ENCODE data around the gene KIF26A.

Gene KIF26A

GRCh38 chr14:104192146-104192882 is 53.9 kb downstream of the KIF26A start:
- Histone ChIP-seq H3K27ac (ENCODE audit: low read depth in 2 of 2, low read length in 2 of 2) (no peak overlapping the region), H3K9ac (ENCODE audit: low read depth in 1 of 2, low read length in 2 of 2) (no peak overlapping the region), H3K27me3 (ENCODE audit: control insufficient read depth in 2 of 2, insufficient read depth in 2 of 2, low read length in 2 of 2) (no peaks in the 10 kb centered on the region)

GRCh38 chr14:104192883-104193245 is 54.5 kb downstream of the KIF26A start:
- Histone ChIP-seq H3K9ac (ENCODE audit: low read depth in 1 of 2, low read length in 2 of 2) (no peak overlapping the region), H3K4me1 (ENCODE audit: control insufficient read depth in 2 of 2, insufficient read depth in 2 of 2, low read length in 2 of 2) (peaks cover 2 to 9% of the 10 kb centered on the region in 2 donors), H3K27ac (ENCODE audit: low read depth in 2 of 2, low read length in 2 of 2) (no peak overlapping the region), H3K9me3 (ENCODE audit: control insufficient read depth in 2 of 2, low read length in 2 of 2) (no peaks in the 10 kb centered on the region), H3K4me3 (ENCODE audit: low read length in 2 of 2) (no peak overlapping the region), H3K27me3 (ENCODE audit: control insufficient read depth in 2 of 2, insufficient read depth in 2 of 2, low read length in 2 of 2) (no peaks in the 10 kb centered on the region), H3K36me3 (ENCODE audit: control insufficient read depth in 2 of 2, insufficient read depth in 2 of 2, low read length in 2 of 2) (no peaks in the 10 kb centered on the region)

More at GRCh38 chr14:104192146-104192882, 53.9 kb downstream of the KIF26A start:
- Histone ChIP-seq H3K36me3 (ENCODE audit: control insufficient read depth in 2 of 2, insufficient read depth in 2 of 2, low read length in 2 of 2) (no peaks in the 10 kb centered on the region), H3K4me3 (ENCODE audit: low read length in 2 of 2) (no peak overlapping the region), H3K9me3 (ENCODE audit: control insufficient read depth in 2 of 2, low read length in 2 of 2) (no peaks in the 10 kb centered on the region), H3K4me1 (ENCODE audit: control insufficient read depth in 2 of 2, insufficient read depth in 2 of 2, low read length in 2 of 2) (peaks cover 2 to 10% of the 10 kb centered on the region in 2 donors)

GRCh38 chr14:104194016-104194415 is 55.6 kb downstream of the KIF26A start:
- H3K36me3 ChIP-seq (ENCODE audit: control insufficient read depth in 2 of 2, insufficient read depth in 2 of 2, low read length in 2 of 2), result no peaks in the 10 kb centered on the region
- no peak overlapping the region for H3K4me3 ChIP-seq (ENCODE audit: low read length in 2 of 2)
- H3K9me3 ChIP-seq (ENCODE audit: control insufficient read depth in 2 of 2, low read length in 2 of 2), result no peaks in the 10 kb centered on the region
- no peak overlapping the region for H3K27ac ChIP-seq (ENCODE audit: low read depth in 2 of 2, low read length in 2 of 2)
- H3K4me1 ChIP-seq (ENCODE audit: control insufficient read depth in 2 of 2, insufficient read depth in 2 of 2, low read length in 2 of 2), result no peaks in the 10 kb centered on the region
- no peak overlapping the region for H3K9ac ChIP-seq (ENCODE audit: low read depth in 1 of 2, low read length in 2 of 2)
- H3K27me3 ChIP-seq (ENCODE audit: control insufficient read depth in 2 of 2, insufficient read depth in 2 of 2, low read length in 2 of 2), result no peaks in the 10 kb centered on the region

- Histone ChIP-seq H3K4me3 (ENCODE audit: low read length in 2 of 2) (no peak overlapping the region), H3K27me3 (ENCODE audit: control insufficient read depth in 2 of 2, insufficient read depth in 2 of 2, low read length in 2 of 2) (no peaks in the 10 kb centered on the region), H3K9me3 (ENCODE audit: control insufficient read depth in 2 of 2, low read length in 2 of 2) (no peaks in the 10 kb centered on the region), H3K4me1 (ENCODE audit: control insufficient read depth in 2 of 2, insufficient read depth in 2 of 2, low read length in 2 of 2) (no peaks in the 10 kb centered on the region), H3K9ac (ENCODE audit: low read depth in 1 of 2, low read length in 2 of 2) (no peak overlapping the region), H3K36me3 (ENCODE audit: control insufficient read depth in 2 of 2, insufficient read depth in 2 of 2, low read length in 2 of 2) (no peaks in the 10 kb centered on the region), H3K27ac (ENCODE audit: low read depth in 2 of 2, low read length in 2 of 2) (no peak overlapping the region)
Measured at GRCh38 chr14:104194716-104195115, 56.3 kb downstream of the KIF26A start.

GRCh38 chr14:104195361-104195760 is 57.0 kb downstream of the KIF26A start:
- Histone ChIP-seq H3K4me1 (ENCODE audit: control insufficient read depth in 2 of 2, insufficient read depth in 2 of 2, low read length in 2 of 2) (no peaks in the 10 kb centered on the region), H3K36me3 (ENCODE audit: control insufficient read depth in 2 of 2, insufficient read depth in 2 of 2, low read length in 2 of 2) (no peaks in the 10 kb centered on the region), H3K9ac (ENCODE audit: low read depth in 1 of 2, low read length in 2 of 2) (no peak overlapping the region), H3K27me3 (ENCODE audit: control insufficient read depth in 2 of 2, insufficient read depth in 2 of 2, low read length in 2 of 2) (no peaks in the 10 kb centered on the region), H3K4me3 (ENCODE audit: low read length in 2 of 2) (no peak overlapping the region), H3K27ac (ENCODE audit: low read depth in 2 of 2, low read length in 2 of 2) (no peak overlapping the region), H3K9me3 (ENCODE audit: control insufficient read depth in 2 of 2, low read length in 2 of 2) (no peaks in the 10 kb centered on the region)

- no peaks in the 10 kb centered on the region for H3K4me1 ChIP-seq (ENCODE audit: control insufficient read depth in 2 of 2, insufficient read depth in 2 of 2, low read length in 2 of 2)
- no peaks in the 10 kb centered on the region for H3K27me3 ChIP-seq (ENCODE audit: control insufficient read depth in 2 of 2, insufficient read depth in 2 of 2, low read length in 2 of 2)
- no peak overlapping the region for H3K9ac ChIP-seq (ENCODE audit: low read depth in 1 of 2, low read length in 2 of 2)
- H3K9me3 ChIP-seq (ENCODE audit: control insufficient read depth in 2 of 2, low read length in 2 of 2), result no peaks in the 10 kb centered on the region
- no peak overlapping the region for H3K4me3 ChIP-seq (ENCODE audit: low read length in 2 of 2)
- H3K27ac ChIP-seq (ENCODE audit: low read depth in 2 of 2, low read length in 2 of 2), result no peak overlapping the region
- no peaks in the 10 kb centered on the region for H3K36me3 ChIP-seq (ENCODE audit: control insufficient read depth in 2 of 2, insufficient read depth in 2 of 2, low read length in 2 of 2)
Measured at GRCh38 chr14:104195878-104196277, 57.5 kb downstream of the KIF26A start.

- Histone ChIP-seq H3K4me1 (ENCODE audit: control insufficient read depth in 2 of 2, insufficient read depth in 2 of 2, low read length in 2 of 2) (no peaks in the 10 kb centered on the region), H3K9ac (ENCODE audit: low read depth in 1 of 2, low read length in 2 of 2) (no peak overlapping the region), H3K27ac (ENCODE audit: low read depth in 2 of 2, low read length in 2 of 2) (no peak overlapping the region), H3K4me3 (ENCODE audit: low read length in 2 of 2) (no peak overlapping the region), H3K36me3 (ENCODE audit: control insufficient read depth in 2 of 2, insufficient read depth in 2 of 2, low read length in 2 of 2) (no peaks in the 10 kb centered on the region), H3K27me3 (ENCODE audit: control insufficient read depth in 2 of 2, insufficient read depth in 2 of 2, low read length in 2 of 2) (no peaks in the 10 kb centered on the region), H3K9me3 (ENCODE audit: control insufficient read depth in 2 of 2, low read length in 2 of 2) (no peaks in the 10 kb centered on the region)
Measured at GRCh38 chr14:104196461-104197140, 58.2 kb downstream of the KIF26A start.

- Histone ChIP-seq H3K27me3 (ENCODE audit: control insufficient read depth in 2 of 2, insufficient read depth in 2 of 2, low read length in 2 of 2) (no peaks in the 10 kb centered on the region), H3K9me3 (ENCODE audit: control insufficient read depth in 2 of 2, low read length in 2 of 2) (no peaks in the 10 kb centered on the region), H3K4me3 (ENCODE audit: low read length in 2 of 2) (no peak overlapping the region), H3K9ac (ENCODE audit: low read depth in 1 of 2, low read length in 2 of 2) (no peak overlapping the region), H3K4me1 (ENCODE audit: control insufficient read depth in 2 of 2, insufficient read depth in 2 of 2, low read length in 2 of 2) (peaks cover 0 to 3% of the 10 kb centered on the region in 2 donors), H3K36me3 (ENCODE audit: control insufficient read depth in 2 of 2, insufficient read depth in 2 of 2, low read length in 2 of 2) (no peaks in the 10 kb centered on the region), H3K27ac (ENCODE audit: low read depth in 2 of 2, low read length in 2 of 2) (no peak overlapping the region)
Measured at GRCh38 chr14:104197449-104198247, 59.3 kb downstream of the KIF26A start.

GRCh38 chr14:104199266-104199895 is 61.0 kb downstream of the KIF26A start:
- no peak overlapping the region for H3K4me3 ChIP-seq (ENCODE audit: low read length in 2 of 2)
- H3K27ac ChIP-seq (ENCODE audit: low read depth in 2 of 2, low read length in 2 of 2), result no peak overlapping the region
- no peak overlapping the region for H3K9ac ChIP-seq (ENCODE audit: low read depth in 1 of 2, low read length in 2 of 2)
- no peaks in the 10 kb centered on the region for H3K36me3 ChIP-seq (ENCODE audit: control insufficient read depth in 2 of 2, insufficient read depth in 2 of 2, low read length in 2 of 2)
- peaks cover 0 to 3% of the 10 kb centered on the region in 2 donors for H3K4me1 ChIP-seq (ENCODE audit: control insufficient read depth in 2 of 2, insufficient read depth in 2 of 2, low read length in 2 of 2)
- H3K27me3 ChIP-seq (ENCODE audit: control insufficient read depth in 2 of 2, insufficient read depth in 2 of 2, low read length in 2 of 2), result no peaks in the 10 kb centered on the region
- no peaks in the 10 kb centered on the region for H3K9me3 ChIP-seq (ENCODE audit: control insufficient read depth in 2 of 2, low read length in 2 of 2)
